Activated CD8-positive, alpha-beta memory T cell treated with anti-CD3 and anti-CD28 coated beads for 4 hours (primary cell): Measurements from ENCODE around the gene CALD1.

Source experiments
- DNase-seq, 2 donors: peaks; one replicate each; pipeline ENCODE4 v3.0.0-alpha.2; 2020; ENCODE audit warnings: low read depth in 2 of 2

CALD1 gene

DNA sequence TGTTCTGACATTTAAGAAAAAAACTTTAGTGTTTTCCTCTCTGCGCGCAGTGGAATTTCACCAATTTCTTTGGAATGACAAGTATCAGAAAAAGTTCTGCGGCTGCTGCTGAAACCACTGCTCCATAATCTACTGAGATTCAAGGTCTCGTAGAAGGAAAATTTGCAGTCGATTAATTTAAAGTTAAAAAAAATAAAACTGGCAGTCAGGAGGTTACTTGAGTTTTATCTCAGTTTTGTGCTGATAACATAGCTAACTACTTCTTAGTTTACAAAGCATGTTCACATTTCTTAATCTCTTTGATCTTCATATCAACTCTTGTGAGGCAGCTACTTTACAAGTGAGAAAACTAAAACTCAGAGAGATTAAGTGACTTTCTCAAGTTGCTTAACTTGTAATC lies 18.2 kb upstream of the CALD1 start:
- no peak for DNase-seq

GRCh38 chr7:134763960-134764359 lies 15.5 kb upstream of the CALD1 start:
- DNase-seq: no peak

DNA sequence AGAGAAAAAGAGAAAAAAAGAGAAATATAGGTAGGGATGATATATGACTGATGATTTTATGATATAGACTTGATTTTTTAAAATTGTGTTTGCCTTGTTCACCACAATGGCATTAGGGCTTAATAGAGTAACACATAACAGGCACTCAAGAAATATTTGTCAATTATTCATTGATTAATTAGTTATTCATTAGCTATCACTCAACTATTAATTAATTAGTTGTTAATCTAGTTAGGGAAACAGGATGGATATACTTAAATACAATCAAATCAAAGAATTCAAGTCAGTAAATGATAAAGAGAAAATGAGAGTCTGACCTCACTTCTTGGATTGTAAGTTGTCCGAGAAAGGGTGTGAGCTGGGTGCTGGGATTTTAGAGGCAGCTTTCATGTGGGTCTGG lies 15.1 kb upstream of the CALD1 start:
- no peak for DNase-seq

DNA sequence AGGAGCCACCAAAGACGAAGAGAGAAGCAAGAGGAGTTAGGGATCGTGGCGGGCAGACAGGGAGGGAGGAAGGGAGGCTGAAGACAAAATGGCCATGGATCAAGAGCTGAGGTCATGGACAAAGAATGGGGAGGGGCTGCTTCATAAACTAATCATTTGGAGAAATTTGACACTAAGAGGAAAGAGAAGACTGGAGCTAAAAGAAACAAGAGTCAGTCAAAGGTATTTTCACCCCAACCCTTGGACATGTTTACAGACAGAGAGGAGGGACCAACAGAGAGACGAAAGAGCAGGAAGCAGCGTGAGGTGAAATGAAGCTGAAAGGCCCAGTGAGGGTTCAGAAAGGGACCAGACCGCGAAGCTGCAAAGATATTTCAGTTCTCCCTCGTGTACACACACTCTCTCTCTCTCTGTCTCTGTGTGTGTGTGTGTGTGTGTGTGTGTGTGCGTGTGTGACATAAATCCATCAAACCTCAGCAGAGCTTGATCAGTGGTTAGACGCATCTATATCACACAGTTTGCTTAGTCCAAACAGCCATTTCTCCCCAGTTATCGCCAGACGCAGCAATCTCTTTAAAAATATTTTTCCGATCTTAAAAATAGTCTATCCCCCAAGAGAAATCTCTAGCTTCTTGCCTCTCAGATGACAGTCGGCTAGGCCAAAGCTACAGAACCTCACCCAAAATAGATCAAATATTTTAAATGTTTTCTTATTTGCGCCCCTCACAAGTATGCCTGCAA lies 12.5 kb upstream of the CALD1 start:
- DNase-seq: no peak

DNA sequence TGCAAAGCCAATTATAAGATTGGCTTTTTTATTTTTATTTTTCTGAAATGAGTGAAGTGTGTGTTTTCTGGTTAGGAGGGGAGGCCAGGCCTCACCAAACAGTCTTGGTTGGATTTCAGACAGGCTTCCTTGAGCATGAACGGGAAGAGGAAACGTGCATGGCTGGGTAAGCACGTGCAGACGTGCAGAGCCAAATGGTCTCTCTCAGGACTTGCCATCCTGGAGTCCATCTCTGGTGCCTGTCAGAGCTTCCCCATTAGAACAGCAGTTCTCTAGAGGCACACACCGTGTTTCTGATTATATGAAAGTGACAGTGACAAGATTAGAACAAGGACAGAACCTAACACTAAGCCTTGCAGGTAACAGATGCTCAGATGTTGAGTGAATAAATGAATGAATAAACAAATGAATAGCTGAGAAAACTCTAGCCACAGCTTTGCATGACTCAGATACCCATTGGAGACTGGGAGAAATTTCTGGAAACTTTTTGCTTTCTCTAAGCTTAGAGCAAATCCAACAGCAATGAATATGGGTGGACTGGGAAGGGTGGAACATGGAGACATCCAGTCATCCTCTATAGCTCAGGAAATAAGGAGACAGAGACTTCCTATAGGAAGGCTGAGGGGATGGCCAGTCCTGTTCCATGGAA lies 11.8 kb upstream of the CALD1 start:
- no peak for DNase-seq

GRCh38 chr7:134768243-134768642 lies 11.2 kb upstream of the CALD1 start:
- DNase-seq: no peak

GRCh38 chr7:134770676-134771075 lies 8.8 kb upstream of the CALD1 start:
- no peak for DNase-seq

- no peak for DNase-seq
Measured at GRCh38 chr7:134771111-134771510, 8.3 kb upstream of the CALD1 start.

- DNase-seq: no peak
Measured at GRCh38 chr7:134771889-134772288, 7.5 kb upstream of the CALD1 start.

- no peak for DNase-seq
Measured at GRCh38 chr7:134772401-134772800, 7.0 kb upstream of the CALD1 start.

DNA sequence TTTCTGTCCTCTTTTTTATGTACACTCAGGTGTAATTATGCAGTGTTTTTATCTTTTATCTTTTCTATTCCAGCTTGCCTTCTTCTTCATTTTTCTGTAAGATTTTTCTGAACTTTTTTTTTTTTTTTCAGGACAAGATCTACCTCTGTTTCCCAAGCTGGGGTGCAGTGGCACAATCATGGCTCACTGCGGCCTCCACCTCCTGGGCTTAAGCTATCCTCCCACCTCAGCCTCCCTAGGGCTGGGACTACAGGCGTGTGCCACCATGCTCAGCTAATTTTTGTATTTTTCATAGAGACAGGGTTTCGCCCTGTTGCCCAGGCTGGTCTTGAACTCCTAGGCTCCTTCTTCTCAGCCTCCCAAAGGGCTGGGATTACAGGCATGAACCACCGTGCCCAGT lies 6.3 kb upstream of the CALD1 start:
- no peak for DNase-seq

DNA sequence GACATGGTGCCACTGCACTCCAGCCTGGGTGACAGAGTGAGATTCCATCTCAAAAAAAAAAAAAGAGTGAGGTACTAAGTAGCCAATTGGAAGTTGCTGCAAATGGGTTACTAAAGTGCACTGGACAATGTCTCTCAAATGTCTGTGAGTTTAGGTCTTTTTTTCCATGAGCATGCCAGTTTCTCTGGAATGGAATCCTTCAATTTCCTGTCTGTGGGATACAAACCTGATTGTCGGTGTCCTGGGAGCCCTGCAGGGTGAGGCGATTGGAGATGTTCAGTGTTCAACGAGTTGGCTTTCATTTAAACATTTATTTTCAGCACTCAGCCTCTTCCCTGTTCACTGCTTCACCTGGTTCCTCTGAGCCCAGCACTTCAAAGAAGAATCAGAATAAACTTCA lies 5.3 kb upstream of the CALD1 start:
- DNase-seq: no peak

DNA sequence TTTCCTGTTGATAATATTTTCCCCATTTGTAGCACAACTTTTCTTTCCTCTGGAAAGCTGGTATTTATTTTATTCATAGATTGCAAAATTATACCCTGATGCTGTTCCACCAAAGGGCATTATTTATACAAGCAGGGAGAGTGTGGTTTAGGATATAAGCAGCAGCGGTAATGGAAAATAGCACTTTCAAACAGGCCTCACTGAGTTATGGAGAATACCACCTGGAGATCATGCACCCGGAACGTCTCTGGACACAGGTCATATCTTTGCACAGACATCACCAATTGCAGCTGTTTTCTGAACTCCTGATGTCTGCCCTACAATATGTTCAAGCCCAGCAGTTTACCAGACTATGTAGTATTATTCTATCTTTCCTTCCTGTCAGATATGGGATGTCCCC lies 2.0 kb upstream of the CALD1 start:
- DNase-seq: no peak

- no peak for DNase-seq
Measured at GRCh38 chr7:134777908-134778580, 1.4 kb upstream of the CALD1 start.

DNA sequence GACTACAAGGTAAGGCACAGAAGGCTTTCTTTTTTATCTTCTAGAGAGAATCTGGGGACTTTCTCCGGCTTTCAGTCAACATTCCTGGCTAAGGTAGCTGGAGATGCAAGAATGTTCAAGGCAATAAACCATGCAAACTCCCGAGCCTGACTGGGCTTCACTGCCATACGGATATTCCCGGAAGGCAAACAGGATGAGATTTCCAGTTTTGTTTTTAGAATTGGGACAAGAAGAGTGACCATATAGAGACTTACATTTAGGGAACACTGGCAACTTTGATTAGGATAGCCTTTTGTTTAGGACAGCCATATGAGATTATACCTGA lies 269 bp downstream of the CALD1 start:
- DNase-seq: no peak

- no peak for DNase-seq
Measured at GRCh38 chr7:134780166-134780828, 863 bp downstream of the CALD1 start.

DNA sequence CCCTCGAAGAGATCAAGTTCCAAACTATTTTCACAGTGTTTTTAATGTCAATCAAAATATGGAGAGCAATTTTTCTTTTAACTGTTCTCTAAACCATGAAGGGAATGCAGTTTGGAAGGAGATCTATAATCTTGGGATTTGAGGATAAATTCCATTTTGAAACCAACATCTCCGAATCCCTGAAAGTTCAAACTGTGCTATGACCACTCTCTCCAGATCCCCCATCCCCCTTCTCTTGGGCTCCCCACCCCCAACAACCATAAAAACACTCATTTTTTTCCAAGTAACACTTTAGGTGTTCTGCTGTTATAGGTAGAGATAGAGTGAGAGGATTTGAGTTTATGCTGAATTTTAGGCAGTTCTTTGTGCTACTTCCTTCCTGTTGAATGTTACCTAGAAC lies 1.7 kb downstream of the CALD1 start:
- DNase-seq: no peak

DNA sequence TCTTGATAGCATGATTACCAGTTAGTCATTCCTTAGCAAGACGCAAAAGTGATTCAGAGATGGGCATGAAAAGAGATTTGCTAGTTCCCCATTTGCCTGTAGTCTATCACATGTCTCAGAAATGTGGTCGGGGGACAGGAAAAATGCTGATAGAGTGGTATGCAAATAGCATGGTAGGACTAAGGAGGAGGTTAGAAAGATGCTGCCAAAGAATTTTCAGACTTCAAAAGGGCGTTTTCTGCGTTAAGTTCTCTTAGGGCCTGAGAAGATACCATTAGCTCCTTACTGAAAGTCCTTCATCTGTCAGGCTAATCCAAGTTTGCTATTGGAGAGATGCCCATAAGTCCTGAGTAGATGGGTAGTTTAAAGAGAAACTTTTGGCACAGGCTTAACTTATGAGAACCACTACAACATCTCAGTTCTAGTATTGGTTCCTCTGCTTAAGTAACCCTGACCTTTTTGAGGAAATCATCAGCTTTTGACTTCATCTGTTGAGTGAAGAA lies 2.7 kb downstream of the CALD1 start:
- no peak for DNase-seq

- no peak for DNase-seq
Measured at GRCh38 chr7:134783294-134784069, 4.0 kb downstream of the CALD1 start.

- no peak for DNase-seq
Measured at GRCh38 chr7:134784251-134785049, 5.0 kb downstream of the CALD1 start.

GRCh38 chr7:134785842-134786241 lies 6.4 kb downstream of the CALD1 start:
- no peak for DNase-seq
